Measurements from ENCODE around the gene FSCN2. TPM values are rescaled to one million over a fixed set of nuclear protein-coding genes. Genes with fewer than 3 reads are reported as not detected.

FSCN2 gene
- total RNA-seq, 1 experiment from 2014 or later = 1.6 TPM

DNA sequence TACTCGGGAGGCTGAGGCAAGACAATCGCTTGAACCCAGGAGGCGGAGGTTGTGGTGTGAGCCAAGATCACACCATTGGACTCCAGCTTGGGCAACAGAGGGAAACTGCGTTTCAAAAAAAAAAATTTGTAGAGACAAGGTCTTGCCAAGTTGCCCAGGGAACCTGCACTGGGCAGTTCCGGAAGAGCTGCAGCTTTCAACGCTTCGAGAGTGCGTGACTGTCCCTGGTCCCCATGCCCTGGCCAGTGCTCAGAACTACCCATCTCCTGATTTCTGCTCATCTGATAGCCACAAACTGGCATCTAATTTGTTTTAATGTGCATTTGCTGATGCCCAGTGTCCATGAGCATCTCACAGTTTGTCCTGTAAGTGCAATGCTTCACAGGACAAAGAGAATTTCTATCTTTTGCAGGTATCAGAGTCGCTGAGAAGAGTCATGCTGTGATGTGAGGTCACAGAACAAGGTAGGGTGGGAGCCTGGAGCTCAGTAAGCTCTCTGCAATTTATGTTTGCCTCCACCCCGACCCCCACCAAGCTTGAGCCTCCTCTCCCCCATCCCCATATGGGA lies 19.5 kb upstream of the FSCN2 start:
- peaks cover 19% of the 10 kb centered on the region; the same call in 1 of the 2 replicates for H3K79me2 ChIP-seq (ENCODE audit: insufficient read depth, low read length)
- peak overlapping the region in 2 of 3 experiments; percentile 76 to 95; a peak in 4 of 7 replicates for H3K27ac Mint-ChIP-seq

More for the DNA sequence above, 19.5 kb upstream of the FSCN2 start:
- H3K27ac ChIP-seq (ENCODE audit: insufficient read length, low read depth, low read length) = no peak overlapping the region
- H3T11ph ChIP-seq (ENCODE audit: low read length) = no peak overlapping the region
- H3K4ac ChIP-seq (ENCODE audit: low read depth, low read length) = no peak overlapping the region
- no peak overlapping the region for H3K18ac ChIP-seq (ENCODE audit: insufficient read length, low read depth, low read length)
- no peak overlapping the region for H3K56ac ChIP-seq (ENCODE audit: insufficient read length, low read depth, low read length)
- H2BK12ac ChIP-seq (ENCODE audit: insufficient read length, low read depth, low read length) = no peak overlapping the region
- no peak overlapping the region for H2BK120ac ChIP-seq (ENCODE audit: low read depth, low read length, poor library complexity, severe bottlenecking)
- H2BK20ac ChIP-seq (ENCODE audit: low read depth, low read length, poor library complexity, severe bottlenecking) = no peak overlapping the region
- no peak overlapping the region for H4K91ac ChIP-seq (ENCODE audit: insufficient read length, low read depth, low read length)
- H3K4me1 ChIP-seq (ENCODE audit: insufficient read depth, low read length) = no peaks in the 10 kb centered on the region
- TF ChIP-seq, protein P1, sequence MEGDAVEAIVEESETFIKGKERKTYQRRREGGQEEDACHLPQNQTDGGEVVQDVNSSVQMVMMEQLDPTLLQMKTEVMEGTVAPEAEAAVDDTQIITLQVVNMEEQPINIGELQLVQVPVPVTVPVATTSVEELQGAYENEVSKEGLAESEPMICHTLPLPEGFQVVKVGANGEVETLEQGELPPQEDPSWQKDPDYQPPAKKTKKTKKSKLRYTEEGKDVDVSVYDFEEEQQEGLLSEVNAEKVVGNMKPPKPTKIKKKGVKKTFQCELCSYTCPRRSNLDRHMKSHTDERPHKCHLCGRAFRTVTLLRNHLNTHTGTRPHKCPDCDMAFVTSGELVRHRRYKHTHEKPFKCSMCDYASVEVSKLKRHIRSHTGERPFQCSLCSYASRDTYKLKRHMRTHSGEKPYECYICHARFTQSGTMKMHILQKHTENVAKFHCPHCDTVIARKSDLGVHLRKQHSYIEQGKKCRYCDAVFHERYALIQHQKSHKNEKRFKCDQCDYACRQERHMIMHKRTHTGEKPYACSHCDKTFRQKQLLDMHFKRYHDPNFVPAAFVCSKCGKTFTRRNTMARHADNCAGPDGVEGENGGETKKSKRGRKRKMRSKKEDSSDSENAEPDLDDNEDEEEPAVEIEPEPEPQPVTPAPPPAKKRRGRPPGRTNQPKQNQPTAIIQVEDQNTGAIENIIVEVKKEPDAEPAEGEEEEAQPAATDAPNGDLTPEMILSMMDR (conservative IDR thresholded peaks at IDR 0.05) = no peak
- H3K4me2 ChIP-seq (ENCODE audit: insufficient read depth, insufficient read length, low read length) = peak overlapping the region; percentile 97
- H2AFZ ChIP-seq (ENCODE audit: low read length) = no peak overlapping the region
- H3K23ac ChIP-seq (ENCODE audit: insufficient read length, low read depth, low read length) = no peak overlapping the region
- Mint-ChIP-seq H3K4me3 (peak overlapping the region; percentile 97 to 100), H3K4me1 (peaks cover 17 to 26% of the 10 kb centered on the region in 2 experiments), H3K9me3 (peaks cover 7 to 22% of the 10 kb centered on the region in 2 experiments; a peak in 4 of 5 replicates), H3K27me3 (ENCODE audit: low read depth) (peaks cover 12% of the 10 kb centered on the region), H3K36me3 (ENCODE audit: insufficient read depth in 1 of 3, low read depth in 3 of 3) (peaks cover 38 to 45% (median 38%) of the 10 kb centered on the region in 3 experiments)
- no peaks in the 10 kb centered on the region for H3K27me3 ChIP-seq (ENCODE audit: insufficient read depth, low read length)
- H3K9ac ChIP-seq (ENCODE audit: extremely low read depth, insufficient read length, low read length) = no peak overlapping the region
- H3K23me2 ChIP-seq (ENCODE audit: insufficient read length, low read depth, low read length, poor library complexity, severe bottlenecking) = peaks cover 25% of the 10 kb centered on the region
- H4K20me1 ChIP-seq (ENCODE audit: control insufficient read depth, insufficient read depth, insufficient read length) = no peaks in the 10 kb centered on the region
- DNase-seq = peak; percentile 71
- no peak overlapping the region for H2AK5ac ChIP-seq (ENCODE audit: insufficient read length, low read length)
- H4K5ac ChIP-seq (ENCODE audit: insufficient read length, low read depth, low read length) = no peak overlapping the region
- H3K14ac ChIP-seq (ENCODE audit: insufficient read depth, low read length) = no peak overlapping the region
- WGBS (ENCODE audit: extremely low coverage, insufficient read length, low lambda C conversion rate) = no CpG with 5 or more reads among the region's 10 CpGs
- H3K9me3 ChIP-seq (ENCODE audit: control insufficient read depth, low read depth, low read length) = no peaks in the 10 kb centered on the region
- no peak overlapping the region for H2BK5ac ChIP-seq (ENCODE audit: insufficient read length, low read length)
- no peak overlapping the region for H4K8ac ChIP-seq (replicated peaks; ENCODE audit: insufficient read length, low read depth, low read length)
- no peak overlapping the region for H2BK15ac ChIP-seq (ENCODE audit: low read depth, low read length)
- no peaks in the 10 kb centered on the region for H3K79me1 ChIP-seq (ENCODE audit: insufficient read depth, low read depth, low read length, poor library complexity, severe bottlenecking)
